ENCODE data around the gene NECAB3. TPM values are rescaled to one million over a fixed set of nuclear protein-coding genes. Genes with fewer than 3 reads are reported as not detected.
A peak's percentile ranks its signal among the peaks of the same experiment; 100 is the strongest.

Gene NECAB3
- total and polyA plus RNA-seq, 2 of the 13 experiments (the other 11 are each of a cell fraction or from before 2014, with no cell fraction given), result 61.5 to 65.5 TPM

DNA sequence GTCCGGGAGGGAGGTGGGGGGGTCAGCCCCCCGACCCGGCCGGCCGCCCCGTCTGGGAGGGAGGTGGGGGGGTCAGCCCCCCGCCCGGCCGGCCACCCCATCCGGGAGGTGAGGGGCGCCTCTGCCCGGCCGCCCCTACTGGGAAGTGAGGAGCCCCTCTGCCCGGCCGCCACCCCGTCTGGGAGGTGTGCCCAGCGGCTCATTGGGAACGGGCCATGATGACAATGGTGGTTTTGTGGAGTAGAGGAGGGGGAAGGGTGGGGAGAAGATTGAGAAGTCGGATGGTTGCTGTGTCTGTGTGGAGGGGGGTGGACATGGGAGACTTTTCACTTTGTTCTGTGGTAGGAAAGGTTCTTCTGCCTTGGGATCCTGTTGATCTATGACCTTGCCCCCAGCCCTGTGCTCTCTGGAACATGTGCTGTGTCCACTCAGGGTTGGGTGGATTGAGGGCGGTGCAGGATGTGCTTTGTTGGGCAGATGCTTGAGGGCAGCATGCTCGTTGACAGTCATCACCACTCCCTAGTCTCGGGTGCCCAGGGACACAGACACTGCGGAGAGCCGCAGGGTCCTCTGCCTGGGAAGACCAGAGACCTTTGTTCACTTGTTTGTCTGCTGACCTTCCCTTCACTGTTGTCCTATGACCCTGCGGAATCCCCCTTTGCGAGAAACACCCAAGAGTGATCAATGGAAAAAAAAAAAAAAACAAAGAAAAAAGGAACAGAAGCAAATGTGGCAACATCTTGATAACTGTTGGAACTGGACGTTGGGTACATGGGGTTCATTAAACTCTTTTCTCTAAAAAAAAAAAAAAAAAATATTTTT lies 27.6 kb upstream of the NECAB3 start (continued):
- TF ChIP-seq PAXIP1 (CRISPR knock-in tag; conservative IDR thresholded peaks at IDR 0.05) (peak; percentile 96), ZNF777 (CRISPR knock-in tag; IDR thresholded peaks at IDR 0.05) (0 out of 2 replicates have a peak, but pooled peaks have one; percentile 39), ZNF768 (CRISPR knock-in tag; IDR thresholded peaks at IDR 0.05) (peak; percentile 84), DPF2 (CRISPR knock-in tag; IDR thresholded peaks at IDR 0.05; ENCODE audit: borderline replicate concordance, low read depth) (peak; percentile 91), MTERF4 (CRISPR knock-in tag; IDR thresholded peaks at IDR 0.05) (peak; percentile 89), RARA (CRISPR knock-in tag; IDR thresholded peaks at IDR 0.05) (peak; percentile 97), ZNF629 (CRISPR knock-in tag; conservative IDR thresholded peaks at IDR 0.05) (peak; percentile 39; the same call in 1 of the 2 replicates), MED8 (CRISPR knock-in tag; IDR thresholded peaks at IDR 0.05; ENCODE audit: insufficient replicate concordance) (peak; percentile 23), REL (CRISPR knock-in tag; conservative IDR thresholded peaks at IDR 0.05) (no peak), CHD4 (IDR thresholded peaks at IDR 0.05; ENCODE audit: borderline replicate concordance, low read length) (no peak; the same call in 1 of the 2 replicates), KAT7 (CRISPR knock-in tag; IDR thresholded peaks at IDR 0.05; ENCODE audit: borderline replicate concordance) (peak; percentile 70; the same call in 1 of the 2 replicates), ZNF609 (CRISPR knock-in tag; IDR thresholded peaks at IDR 0.05; ENCODE audit: borderline replicate concordance) (peak; percentile 95), ZNF510 (CRISPR knock-in tag; IDR thresholded peaks at IDR 0.05; ENCODE audit: low read depth) (no peak), ZNF567 (CRISPR knock-in tag; IDR thresholded peaks at IDR 0.05; ENCODE audit: borderline replicate concordance) (peak; percentile 96), EHMT2 (IDR thresholded peaks at IDR 0.05; ENCODE audit: borderline replicate concordance, low read depth, low read length) (no peak)
- TF ChIP-seq, protein P1, sequence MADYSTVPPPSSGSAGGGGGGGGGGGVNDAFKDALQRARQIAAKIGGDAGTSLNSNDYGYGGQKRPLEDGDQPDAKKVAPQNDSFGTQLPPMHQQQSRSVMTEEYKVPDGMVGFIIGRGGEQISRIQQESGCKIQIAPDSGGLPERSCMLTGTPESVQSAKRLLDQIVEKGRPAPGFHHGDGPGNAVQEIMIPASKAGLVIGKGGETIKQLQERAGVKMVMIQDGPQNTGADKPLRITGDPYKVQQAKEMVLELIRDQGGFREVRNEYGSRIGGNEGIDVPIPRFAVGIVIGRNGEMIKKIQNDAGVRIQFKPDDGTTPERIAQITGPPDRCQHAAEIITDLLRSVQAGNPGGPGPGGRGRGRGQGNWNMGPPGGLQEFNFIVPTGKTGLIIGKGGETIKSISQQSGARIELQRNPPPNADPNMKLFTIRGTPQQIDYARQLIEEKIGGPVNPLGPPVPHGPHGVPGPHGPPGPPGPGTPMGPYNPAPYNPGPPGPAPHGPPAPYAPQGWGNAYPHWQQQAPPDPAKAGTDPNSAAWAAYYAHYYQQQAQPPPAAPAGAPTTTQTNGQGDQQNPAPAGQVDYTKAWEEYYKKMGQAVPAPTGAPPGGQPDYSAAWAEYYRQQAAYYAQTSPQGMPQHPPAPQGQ (CRISPR knock-in tag; IDR thresholded peaks at IDR 0.05; ENCODE audit: borderline replicate concordance), result no peak
